ENCODE data around the gene MGAT5.

Gene MGAT5

DNA sequence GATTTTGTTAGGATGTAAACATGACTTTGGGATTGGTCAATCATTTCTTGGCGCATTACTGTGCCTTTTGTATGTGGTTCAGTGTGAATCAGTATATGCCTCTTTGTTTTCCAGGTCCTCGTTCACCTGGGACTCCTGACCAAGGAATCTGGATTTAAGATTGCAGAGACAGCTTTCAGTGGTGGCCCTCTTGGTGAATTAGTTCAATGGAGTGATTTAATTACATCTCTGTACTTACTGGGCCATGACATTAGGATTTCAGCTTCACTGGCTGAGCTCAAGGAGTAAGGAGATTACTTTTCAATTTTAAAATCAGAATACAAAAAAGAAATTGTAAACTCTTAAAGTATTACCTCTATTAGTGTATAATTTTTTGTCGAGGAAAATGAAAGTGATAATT, 87.6 kb downstream of the MGAT5 start:
- no peak for DNase-seq

- no peak for DNase-seq
Measured at GRCh38 chr2:134344954-134345697, 91.3 kb downstream of the MGAT5 start.

DNA sequence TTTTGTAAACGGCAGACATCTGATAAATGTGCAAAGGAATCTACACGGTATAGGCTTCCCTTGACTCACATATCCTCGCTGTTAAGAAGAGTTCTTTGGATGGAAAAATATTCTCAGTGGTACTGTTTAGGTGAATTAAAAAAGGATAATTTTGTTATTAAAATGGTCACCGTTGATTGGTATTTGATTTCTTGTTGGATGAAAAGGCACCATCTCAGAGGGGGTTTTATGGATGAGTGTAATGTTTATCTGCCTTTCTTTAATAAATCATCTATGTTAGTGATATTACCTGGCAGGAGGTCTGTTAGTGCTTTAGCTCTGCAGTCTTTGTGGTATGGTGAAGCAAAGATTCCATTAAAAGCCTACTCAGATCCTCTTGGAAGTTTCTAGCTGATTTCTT, 92.3 kb downstream of the MGAT5 start:
- DNase-seq = no peak

- no peak for DNase-seq
Measured at GRCh38 chr2:134347756-134348155, 93.9 kb downstream of the MGAT5 start.

DNA sequence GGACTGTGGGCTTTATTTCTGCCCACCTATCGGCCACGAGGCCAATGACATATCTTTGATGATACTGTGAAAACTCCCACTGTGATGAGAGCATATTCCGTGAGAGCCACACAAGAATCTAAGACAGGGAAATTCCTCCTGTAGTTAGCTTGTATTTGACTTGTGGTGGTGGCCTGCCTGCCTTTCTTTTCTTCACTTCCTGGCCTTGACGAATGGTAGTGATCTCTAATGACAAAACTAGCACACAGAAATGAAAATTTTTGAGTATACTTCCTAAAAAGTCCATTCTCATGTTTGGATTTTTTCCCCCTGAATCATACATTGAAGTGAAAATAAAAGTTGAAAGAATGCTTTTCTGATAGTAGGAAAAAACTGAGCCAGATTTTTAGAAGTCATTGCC, 94.4 kb downstream of the MGAT5 start:
- no peak for DNase-seq

- no peak for DNase-seq
Measured at GRCh38 chr2:134348760-134349159, 94.9 kb downstream of the MGAT5 start.

GRCh38 chr2:134351016-134351415, 97.1 kb downstream of the MGAT5 start:
- DNase-seq = no peak

GRCh38 chr2:134351899-134352298, 98.0 kb downstream of the MGAT5 start:
- no peak for DNase-seq

- no peak for DNase-seq
Measured at GRCh38 chr2:134352844-134353243, 99.0 kb downstream of the MGAT5 start.

DNA sequence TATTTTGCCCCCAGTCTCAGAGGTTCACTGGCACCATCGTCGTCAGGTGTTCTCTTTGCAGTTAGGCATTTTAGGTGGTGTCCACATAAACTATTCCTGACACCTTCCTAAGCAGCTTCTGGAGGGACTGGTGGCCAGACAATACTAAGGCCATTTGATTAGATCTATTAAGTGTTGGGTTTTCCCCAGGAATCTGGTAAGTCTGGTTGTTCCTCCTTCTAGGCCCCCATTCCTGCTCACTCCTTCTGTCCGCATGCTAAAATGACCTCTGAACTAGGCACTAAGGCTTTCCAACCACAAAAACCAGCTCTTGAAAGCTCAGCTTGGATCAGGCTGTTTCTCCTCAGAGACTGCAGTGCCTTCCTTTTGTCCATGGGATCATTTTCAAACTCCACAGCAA, 100.7 kb downstream of the MGAT5 start:
- no peak for DNase-seq

GRCh38 chr2:134357814-134358213, 103.9 kb downstream of the MGAT5 start:
- DNase-seq = no peak

GRCh38 chr2:134359367-134360081, 105.7 kb downstream of the MGAT5 start:
- no peak for DNase-seq

- DNase-seq = no peak
Measured at GRCh38 chr2:134360745-134361487, 107.0 kb downstream of the MGAT5 start.

- no peak for DNase-seq
Measured at GRCh38 chr2:134361648-134362047, 107.8 kb downstream of the MGAT5 start.

DNA sequence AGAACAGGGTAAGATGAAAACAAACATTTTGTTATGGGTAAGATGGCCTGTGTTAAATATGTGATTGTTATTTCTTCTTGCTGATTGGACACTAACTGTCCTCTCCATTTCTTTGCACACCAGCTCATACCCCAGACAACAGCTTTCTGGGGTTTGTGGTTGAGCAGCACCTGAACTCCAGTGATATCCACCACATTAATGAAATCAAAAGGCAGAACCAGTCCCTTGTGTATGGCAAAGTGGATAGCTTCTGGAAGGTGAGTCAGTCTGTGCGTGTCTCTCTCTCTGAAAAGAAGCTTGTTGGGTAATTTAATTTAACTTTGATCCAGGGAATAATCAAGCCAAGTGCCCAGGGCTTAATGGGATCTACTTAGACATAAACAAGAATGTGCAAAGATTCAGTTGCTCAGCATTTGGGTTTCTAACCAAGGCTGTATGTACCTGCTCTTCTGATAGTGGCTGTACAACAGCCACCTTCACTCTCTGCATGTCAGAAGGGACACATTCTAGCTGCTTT, 108.3 kb downstream of the MGAT5 start:
- no peak for DNase-seq

- no peak for DNase-seq
Measured at GRCh38 chr2:134362740-134363139, 108.9 kb downstream of the MGAT5 start.

DNA sequence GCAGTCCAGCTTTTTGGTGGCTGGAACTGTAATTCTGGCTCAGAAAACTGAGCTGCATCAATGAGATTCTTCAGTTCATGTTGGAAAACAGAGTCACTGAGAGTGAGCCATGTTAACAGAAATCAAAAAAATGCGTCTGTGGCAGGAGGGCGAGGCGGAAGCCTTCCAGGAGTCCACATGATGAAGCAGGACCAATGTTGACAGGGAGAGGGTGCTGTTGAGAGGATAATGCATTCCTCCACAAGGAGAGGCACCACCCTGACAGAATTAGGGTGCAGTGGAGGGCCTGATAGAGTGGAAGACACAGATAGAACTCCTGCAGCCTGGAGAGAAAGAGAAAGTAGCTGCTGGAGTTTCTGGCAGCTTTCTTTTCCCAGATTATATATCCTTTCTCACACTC, 111.5 kb downstream of the MGAT5 start:
- DNase-seq = no peak

DNA sequence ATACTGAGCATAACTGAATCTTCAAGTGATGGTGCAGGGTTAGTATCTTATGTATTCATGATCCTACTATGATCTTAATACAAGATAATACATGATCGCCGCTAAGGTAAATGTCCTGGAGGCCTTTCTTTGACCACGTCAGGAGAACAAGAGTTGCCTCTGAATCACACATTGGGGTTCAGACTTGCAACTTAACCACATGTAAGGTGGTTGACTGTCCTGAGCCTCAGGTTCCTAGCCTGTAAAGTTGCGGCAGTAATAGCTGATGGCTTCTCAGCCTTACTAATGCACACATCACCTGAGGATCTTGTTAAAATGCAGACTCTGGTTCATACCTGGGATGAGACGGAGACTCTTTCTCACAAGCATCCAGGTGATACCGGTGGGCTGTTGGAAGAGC, 112.5 kb downstream of the MGAT5 start:
- DNase-seq = no peak

DNA sequence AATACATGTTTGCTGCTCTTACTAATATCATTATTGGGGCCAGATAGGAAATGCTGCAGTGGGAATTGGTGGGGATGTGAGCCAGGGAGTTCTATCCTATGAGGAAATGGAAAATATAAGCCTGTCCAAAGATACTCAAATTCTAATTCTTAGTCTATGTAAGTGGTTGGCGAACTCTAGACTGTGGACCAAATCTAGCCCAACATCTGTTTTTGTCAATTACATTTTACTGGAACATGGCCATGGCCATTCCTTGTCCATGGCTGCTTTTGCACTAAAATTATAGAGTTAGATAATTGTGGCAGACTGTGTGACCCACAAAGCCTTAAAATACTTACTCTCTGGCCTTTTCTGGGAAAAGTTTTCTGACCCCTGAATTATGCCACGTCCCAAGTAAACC, 113.3 kb downstream of the MGAT5 start:
- no peak for DNase-seq

DNA sequence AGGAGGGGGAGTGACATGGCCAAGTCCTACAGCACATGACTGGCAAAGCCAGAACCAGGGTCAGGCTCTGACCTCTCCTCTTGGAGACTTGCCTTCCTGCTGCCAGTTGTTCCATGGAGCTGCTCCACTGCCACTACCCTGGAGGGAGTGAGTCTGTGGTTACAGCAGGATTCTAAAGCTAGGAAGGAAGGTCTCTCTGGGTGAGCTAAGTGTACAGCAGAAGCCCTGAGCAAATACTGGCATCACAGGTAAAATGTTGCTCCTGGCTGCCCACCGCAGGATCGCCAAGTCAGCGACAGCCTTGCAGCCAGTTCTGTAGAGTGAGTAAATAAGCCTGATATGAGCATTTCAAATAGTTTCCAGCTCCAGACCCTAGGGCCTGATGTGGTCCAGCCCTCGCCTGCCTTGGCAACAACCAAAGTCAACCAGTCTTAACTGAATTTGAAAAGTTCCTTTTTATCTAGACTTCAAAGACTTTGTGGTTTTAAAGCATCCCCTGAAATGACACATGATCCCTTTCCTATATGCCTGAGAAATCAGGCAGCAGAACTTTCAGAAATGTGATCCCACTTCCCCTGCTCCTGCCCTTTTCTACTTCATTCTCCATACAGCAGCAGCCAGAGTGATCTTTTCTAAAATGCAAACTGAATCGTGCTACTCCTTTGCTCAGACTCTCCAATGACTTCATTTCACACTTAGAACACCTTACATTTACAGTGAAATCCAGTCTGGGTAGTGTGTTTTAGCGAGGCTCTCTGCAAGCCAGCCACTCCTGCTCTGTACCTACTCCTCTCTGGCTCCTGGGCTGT, 114.3 kb downstream of the MGAT5 start:
- no peak for DNase-seq

- DNase-seq = no peak
Measured at GRCh38 chr2:134369220-134369902, 115.5 kb downstream of the MGAT5 start.
